Measurements from ENCODE around the gene RNF168.
A peak's percentile ranks its signal among the peaks of the same experiment; 100 is the strongest.

Gene RNF168

GRCh38 chr3:196541684-196542445 is 38.3 kb upstream of the RNF168 start:
- TF ChIP-seq, protein P1, sequence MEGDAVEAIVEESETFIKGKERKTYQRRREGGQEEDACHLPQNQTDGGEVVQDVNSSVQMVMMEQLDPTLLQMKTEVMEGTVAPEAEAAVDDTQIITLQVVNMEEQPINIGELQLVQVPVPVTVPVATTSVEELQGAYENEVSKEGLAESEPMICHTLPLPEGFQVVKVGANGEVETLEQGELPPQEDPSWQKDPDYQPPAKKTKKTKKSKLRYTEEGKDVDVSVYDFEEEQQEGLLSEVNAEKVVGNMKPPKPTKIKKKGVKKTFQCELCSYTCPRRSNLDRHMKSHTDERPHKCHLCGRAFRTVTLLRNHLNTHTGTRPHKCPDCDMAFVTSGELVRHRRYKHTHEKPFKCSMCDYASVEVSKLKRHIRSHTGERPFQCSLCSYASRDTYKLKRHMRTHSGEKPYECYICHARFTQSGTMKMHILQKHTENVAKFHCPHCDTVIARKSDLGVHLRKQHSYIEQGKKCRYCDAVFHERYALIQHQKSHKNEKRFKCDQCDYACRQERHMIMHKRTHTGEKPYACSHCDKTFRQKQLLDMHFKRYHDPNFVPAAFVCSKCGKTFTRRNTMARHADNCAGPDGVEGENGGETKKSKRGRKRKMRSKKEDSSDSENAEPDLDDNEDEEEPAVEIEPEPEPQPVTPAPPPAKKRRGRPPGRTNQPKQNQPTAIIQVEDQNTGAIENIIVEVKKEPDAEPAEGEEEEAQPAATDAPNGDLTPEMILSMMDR (IDR thresholded peaks at IDR 0.05), result no peak
- H3K4me3 ChIP-seq, result no peak overlapping the region
- DNase-seq (ENCODE audit: low spot score), result no peak
- H3K27ac ChIP-seq, result no peak overlapping the region

GRCh38 chr3:196537319-196537984 is 33.9 kb upstream of the RNF168 start:
- DNase-seq (ENCODE audit: low spot score), result no peak
- no peak overlapping the region for H3K4me3 ChIP-seq
- H3K27ac ChIP-seq, result no peak overlapping the region
- TF ChIP-seq, protein P1 (IDR thresholded peaks at IDR 0.05), result peak; percentile 69

DNA sequence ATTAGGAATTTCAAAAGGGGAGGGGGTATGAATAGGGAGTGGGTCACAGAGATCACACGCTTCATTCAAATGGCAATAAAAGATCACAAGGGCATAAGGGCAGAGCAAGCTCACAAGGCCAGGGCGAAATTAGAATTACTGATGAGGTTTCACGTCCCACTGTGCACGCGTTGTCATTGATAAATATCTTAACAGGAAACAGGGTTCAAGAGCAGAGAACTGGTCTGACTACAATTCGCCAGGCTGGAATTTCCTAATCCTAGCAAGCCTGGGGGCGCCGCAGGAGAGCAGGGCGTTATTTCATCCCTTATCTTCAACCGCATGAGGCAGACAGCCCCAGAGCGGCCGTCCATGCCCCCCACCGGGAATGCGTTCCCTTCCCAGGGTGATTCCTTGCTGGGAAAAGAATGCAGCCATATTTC is 29.7 kb upstream of the RNF168 start:
- Histone ChIP-seq H3K27ac (no peak overlapping the region), H3K4me3 (no peak overlapping the region)
- DNase-seq (ENCODE audit: low spot score), result no peak
- TF ChIP-seq, protein P1 (IDR thresholded peaks at IDR 0.05), result no peak

DNA sequence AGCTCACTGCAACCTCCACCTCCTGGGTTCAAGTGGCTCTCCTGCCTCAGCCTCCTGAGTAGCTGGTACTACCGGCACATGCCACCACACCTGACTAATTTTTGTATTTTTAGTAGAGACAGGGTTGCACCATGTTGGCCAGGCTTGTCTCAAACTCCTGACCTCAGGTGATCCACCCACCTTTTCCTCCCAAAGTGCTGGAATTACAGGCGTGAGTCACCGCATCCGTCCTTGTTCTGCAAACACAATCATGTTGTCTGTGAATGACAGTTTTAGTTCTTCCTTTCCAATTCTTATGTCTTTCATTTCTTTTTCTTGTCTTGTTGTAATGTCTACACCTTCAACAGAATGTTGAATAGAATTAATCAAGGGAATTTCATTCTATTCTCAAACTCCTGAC is 27.9 kb upstream of the RNF168 start:
- Histone ChIP-seq H3K27ac (no peak overlapping the region), H3K4me3 (no peak overlapping the region)
- no peak for DNase-seq (ENCODE audit: low spot score)
- TF ChIP-seq, protein P1 (IDR thresholded peaks at IDR 0.05), result no peak

- TF ChIP-seq, protein P1 (IDR thresholded peaks at IDR 0.05), result peak; percentile 80
- DNase-seq (ENCODE audit: low spot score), result peak; percentile 72
- H3K4me3 ChIP-seq, result peak overlapping the region; percentile 63
- no peak overlapping the region for H3K27ac ChIP-seq
These were observed 25.2 kb upstream of the RNF168 start for GRCh38 chr3:196528639-196529233.

GRCh38 chr3:196525141-196525540 is 21.6 kb upstream of the RNF168 start:
- DNase-seq (ENCODE audit: low spot score), result no peak
- Histone ChIP-seq H3K27ac (no peak overlapping the region), H3K4me3 (no peak overlapping the region)
- TF ChIP-seq, protein P1 (IDR thresholded peaks at IDR 0.05), result no peak
